Psoas muscle (tissue), 8 donors: ENCODE results near the gene GABPB1. TPM values are rescaled to one million over a fixed set of nuclear protein-coding genes. Genes with fewer than 3 reads are reported as not detected.

Experiments used
- ATAC-seq, 4 donors: fragments of 200-7000 bp; cut with Tn5 transposase; one replicate each; pipeline ENCODE4 v1.9.1; 2020; ENCODE audit warnings: moderate library complexity in 3 of 4, mild to moderate bottlenecking in 2 of 4
- DNase-seq, 2 donors: peaks; one replicate each; pipeline ENCODE4 v3.0.0-alpha.2; 2020
- H3K27ac ChIP-seq: fragments of 200-600 bp; one replicate; pipeline ENCODE4 v1.8.0; 2022
- H3K27me3 ChIP-seq, 3 donors: fragments of 200-600 bp in 1 of 3; one replicate each; pipeline versions ENCODE4 v1.6.1 to v1.8.0; 2013 to 2022; ENCODE audit warnings: low read length in 2 of 3, mild to moderate bottlenecking in 2 of 3, moderate library complexity in 1 of 3; ENCODE audit not compliant: insufficient read depth in 3 of 3
- H3K36me3 ChIP-seq, 2 donors: fragments of 200-600 bp in 1 of 2; one replicate each; pipeline versions ENCODE4 v1.6.1 to v1.8.0; 2013 to 2022; ENCODE audit warnings: low read depth in 1 of 2, mild to moderate bottlenecking in 1 of 2, moderate library complexity in 1 of 2; ENCODE audit not compliant: insufficient read depth in 1 of 2
- H3K4me1 ChIP-seq: fragments of 200-600 bp; one replicate; pipeline ENCODE4 v1.8.0; 2022
- H3K4me3 ChIP-seq: fragments of 200-600 bp; one replicate; pipeline ENCODE4 v1.8.0; 2022; ENCODE audit warnings: mild to moderate bottlenecking
- H3K9me3 ChIP-seq: fragments of 200-600 bp; one replicate; pipeline ENCODE4 v1.8.0; 2022
- CTCF ChIP-seq: fragments of 200-600 bp; IDR thresholded peaks from one replicate; pipeline ENCODE4 v1.8.0; 2022; ENCODE audit warnings: antibody characterized with exemption
- WGBS, 3 donors: extraction: QIAGEN DNeasy Blood & Tissue Kit; methylation state at CpG; one replicate each; pipeline versions ENCODE4 v1.1.6 to v1.1.7; 2013; 5-methylcytosine and 5-hydroxymethylcytosine counted together
- intact Hi-C, 2 donors: fragments of 100-400 bp; cut with DNase I; formaldehyde crosslinking; loops; one replicate each; pipeline versions ENCODE4 v1.11.0 to v1.14.2; 2022
- polyA plus RNA-seq, 3 donors: library from polyadenylated mRNA; stranded (reverse); fragments of 200-250 nt; gene quantifications; one replicate each; pipeline ENCODE4 v1.2.3, GENCODE V29; 2013
- total RNA-seq, 4 donors: library from RNA; stranded (reverse); fragmentation: NEBNext Ultra II Directional in 2 of 4; extraction: Animal tissue kit (Norgen Biotek cat#: 25700) in 2 of 4; gene quantifications; one replicate each; pipeline versions ENCODE4 v1.2.1 to v1.2.4, GENCODE V29; 2021 to 2023
- donor health status: healthy with polysubstance abuse.
- donor health status: DM: no; HTN: no; CAD: no; lungs with moderate emphysema.
- donor health status: Bipolar disorder and iron deficiency.
- donor health status: healthy.
- donor health status: DM: yes; HTN: yes; CAD: no.
- donor health status: DM: no; HTN: no; CAD: no.
- donor health status: DM: no; HTN: no; CAD: no.
- donor health status: DM: yes; HTN: yes; CAD: no.

The GABPB1 gene
- total and polyA plus RNA-seq, 7 donors, result 5.0 to 16.7 (median 6.6) TPM

GRCh38 chr15:50350621-50351020 is 4.4 kb downstream of the GABPB1 start:
- DNase-seq (no peak), ATAC-seq (no peak)
- no peak for TF ChIP-seq CTCF
- Histone ChIP-seq H3K27ac (peak overlapping the region; percentile 26), H3K4me3 (no peak overlapping the region), H3K4me1 (peaks cover 51% of the 10 kb centered on the region), H3K27me3 (no peaks in the 10 kb centered on the region), H3K36me3 (no peaks in the 10 kb centered on the region), H3K9me3 (no peaks in the 10 kb centered on the region)
- intact Hi-C loops, result loop anchor here in 1 of 2 donors (10.0 kb wide), 1 partner anchor 1476 kb away; the partner anchor contains the start of gene EID1
- 72 to 86% (median 84%) methylated on average over 3 of the region's 3 CpGs for WGBS, 3 donors

- Histone ChIP-seq H3K27me3 (no peaks in the 10 kb centered on the region), H3K4me1 (peaks cover 28% of the 10 kb centered on the region), H3K36me3 (no peaks in the 10 kb centered on the region), H3K27ac (no peak overlapping the region), H3K9me3 (no peaks in the 10 kb centered on the region), H3K4me3 (no peak overlapping the region)
- TF ChIP-seq CTCF, result no peak
- DNase-seq (no peak), ATAC-seq (no peak)
- WGBS, 3 donors, result 93 to 97% (median 95%) methylated on average over 5 of the region's 5 CpGs
- intact Hi-C loops, result no loop called here
These were observed 9.7 kb downstream of the GABPB1 start for GRCh38 chr15:50345298-50345697.

- Histone ChIP-seq H3K4me3 (no peak overlapping the region), H3K9me3 (no peaks in the 10 kb centered on the region), H3K27ac (no peak overlapping the region), H3K4me1 (peaks cover 16% of the 10 kb centered on the region), H3K36me3 (no peaks in the 10 kb centered on the region), H3K27me3 (no peaks in the 10 kb centered on the region)
- intact Hi-C loops, result no loop called here
- no peak for ATAC-seq
- no peak for TF ChIP-seq CTCF
- 88 to 94% (median 92%) methylated on average over 3 of the region's 3 CpGs for WGBS, 3 donors
- DNase-seq, result no peak
These were observed 11.0 kb downstream of the GABPB1 start for GRCh38 chr15:50344006-50344464.

- intact Hi-C loops, result no loop called here
- Histone ChIP-seq H3K27me3 (no peaks in the 10 kb centered on the region), H3K4me3 (no peak overlapping the region), H3K4me1 (peaks cover 6% of the 10 kb centered on the region), H3K27ac (no peak overlapping the region), H3K36me3 (peaks cover 0 to 2% of the 10 kb centered on the region in 2 donors), H3K9me3 (no peaks in the 10 kb centered on the region)
- TF ChIP-seq CTCF, result no peak
- no peak for DNase-seq
- no peak for ATAC-seq
- 91 to 93% (median 92%) methylated on average over 7 of the region's 7 CpGs for WGBS, 3 donors
These were observed 13.3 kb downstream of the GABPB1 start for GRCh38 chr15:50341616-50342136.

- no peaks in the 10 kb centered on the region for H3K27me3 ChIP-seq
- ATAC-seq (no peak), DNase-seq (no peak)
- peaks cover 0 to 2% of the 10 kb centered on the region in 2 donors for H3K36me3 ChIP-seq
- intact Hi-C loops, result no loop called here
- H3K4me1 ChIP-seq, result no peaks in the 10 kb centered on the region
- no peak overlapping the region for H3K27ac ChIP-seq
- WGBS, 3 donors, result 98 to 100% (median 98%) methylated on average over 1 of the region's 1 CpG
- TF ChIP-seq CTCF, result no peak
- no peaks in the 10 kb centered on the region for H3K9me3 ChIP-seq
- H3K4me3 ChIP-seq, result no peak overlapping the region
These were observed 14.6 kb downstream of the GABPB1 start for GRCh38 chr15:50340416-50340815.
